Posterior cingulate gyrus (tissue), 11 donors: Measurements from ENCODE around the gene C9orf50.
A peak's percentile ranks its signal among the peaks of the same experiment; 100 is the strongest.
"Not testable (repeated sequence)": the region's sequence is repeated elsewhere in the genome, so short reads cannot be mapped to it uniquely, and the experiment has no call there.

ENCODE experiments used
- DNase-seq, 10 donors: peaks; one replicate each; pipeline versions ENCODE4 v3.0.0 to v3.0.0-alpha.2; 2020 to 2021; ENCODE audit warnings: mixed read lengths in 3 of 10
- intact Hi-C: fragments of 100-400 bp; cut with DNase I; formaldehyde crosslinking; loops from one replicate; pipeline ENCODE4 v1.15.1; 2023

The C9orf50 gene

GRCh38 chr9:129597355-129598088 is 23.4 kb downstream of the C9orf50 start:
- intact Hi-C loops = no loop called here

DNA sequence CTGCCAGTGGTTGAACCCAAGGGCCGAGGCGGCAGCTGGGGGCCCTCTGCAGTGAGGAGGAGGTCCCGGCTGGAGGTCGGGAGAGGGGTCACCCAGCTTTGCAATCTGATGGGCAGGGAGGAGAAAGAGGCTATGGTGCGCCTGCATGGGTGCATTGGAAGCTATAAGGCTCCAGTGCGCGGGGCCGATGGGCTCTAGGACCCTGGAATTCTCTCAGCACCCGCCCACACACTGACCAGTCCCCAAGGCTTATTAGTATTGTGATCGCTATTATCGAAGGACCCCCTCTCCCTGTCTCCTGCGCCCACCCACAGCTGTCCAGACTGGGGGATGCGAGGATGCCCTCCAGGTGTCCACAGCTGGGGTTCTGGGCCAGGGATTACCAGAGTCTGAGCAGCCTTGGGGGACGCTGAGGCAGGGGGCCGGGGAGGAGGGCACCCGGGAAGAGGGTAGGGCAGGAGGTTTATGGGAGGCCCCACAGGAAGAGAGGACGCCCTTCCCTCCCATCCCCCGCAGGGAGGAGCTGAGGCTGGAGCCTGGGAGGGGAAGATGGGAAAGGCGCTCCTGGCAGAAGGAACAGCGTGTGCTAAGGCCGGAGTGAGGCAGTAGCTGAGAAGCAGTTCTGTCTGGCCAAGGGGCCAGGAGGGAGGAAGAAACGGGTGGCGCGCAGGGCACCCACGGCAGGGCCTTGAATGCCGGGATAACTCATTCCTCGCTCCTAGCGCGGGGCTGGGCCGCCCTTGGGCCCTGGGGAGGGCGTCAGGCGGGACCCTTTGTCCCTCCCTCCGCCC is 24.2 kb downstream of the C9orf50 start:
- DNase-seq = no peak
- intact Hi-C loops = no loop called here

More at GRCh38 chr9:129597355-129598088, 23.4 kb downstream of the C9orf50 start:
- no peak for DNase-seq

DNA sequence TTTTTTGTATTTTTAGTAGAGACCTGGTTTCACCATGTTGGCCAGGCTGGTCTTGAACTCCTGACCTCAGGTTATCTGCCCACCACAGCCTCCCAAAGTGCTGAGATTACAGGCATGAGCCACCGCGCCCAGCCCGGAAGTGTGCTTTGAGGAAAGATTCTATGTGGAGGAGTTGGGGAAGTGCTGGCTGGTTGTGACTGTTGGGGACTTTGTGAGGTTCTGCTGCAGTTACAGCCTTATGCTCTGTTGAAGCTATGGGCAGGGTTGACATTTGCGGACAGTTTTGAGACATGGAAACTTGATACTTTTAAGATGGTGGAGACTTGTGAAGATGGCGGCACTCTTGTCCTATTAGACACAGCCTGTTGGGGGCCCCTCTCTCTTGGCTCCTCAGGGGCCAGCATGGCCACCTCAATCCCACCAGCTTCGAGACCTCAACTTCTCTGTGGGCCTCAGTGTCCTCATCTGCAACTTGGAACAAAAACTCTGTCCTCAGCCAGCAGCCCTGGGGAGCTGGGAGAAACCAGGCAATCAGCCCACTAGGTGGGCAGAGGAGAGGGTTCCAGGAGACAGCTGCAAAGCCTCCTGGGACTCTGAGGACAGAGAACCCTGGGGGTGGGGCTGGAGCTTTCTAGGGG is 24.9 kb downstream of the C9orf50 start:
- DNase-seq = no peak
- intact Hi-C loops = no loop called here

GRCh38 chr9:129595311-129595741 is 25.6 kb downstream of the C9orf50 start:
- DNase-seq = no peak
- intact Hi-C loops = no loop called here

GRCh38 chr9:129594632-129595031 is 26.3 kb downstream of the C9orf50 start:
- intact Hi-C loops = no loop called here
- DNase-seq = no peak

DNA sequence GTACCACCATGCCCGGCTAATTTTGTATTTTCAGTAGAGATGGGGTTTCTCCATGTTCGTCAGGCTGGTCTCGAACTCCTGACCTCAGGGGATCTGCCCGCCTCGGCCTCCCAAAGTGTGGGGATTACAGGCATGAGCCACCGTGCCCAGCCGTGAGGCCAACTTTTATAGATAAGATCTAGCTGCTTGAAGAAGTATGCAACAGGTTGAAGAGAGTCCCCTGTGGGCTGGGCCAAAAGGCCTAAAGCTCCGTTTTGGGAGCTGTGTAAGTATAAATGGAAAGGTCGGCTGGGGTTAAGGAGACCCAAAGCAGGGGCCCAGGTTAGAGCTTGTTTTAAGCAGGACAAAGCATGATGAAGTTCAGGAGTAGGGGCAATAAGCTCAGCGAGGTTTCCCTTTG is 28.1 kb downstream of the C9orf50 start:
- intact Hi-C loops, DNase-seq: not testable (repeated sequence)

DNA sequence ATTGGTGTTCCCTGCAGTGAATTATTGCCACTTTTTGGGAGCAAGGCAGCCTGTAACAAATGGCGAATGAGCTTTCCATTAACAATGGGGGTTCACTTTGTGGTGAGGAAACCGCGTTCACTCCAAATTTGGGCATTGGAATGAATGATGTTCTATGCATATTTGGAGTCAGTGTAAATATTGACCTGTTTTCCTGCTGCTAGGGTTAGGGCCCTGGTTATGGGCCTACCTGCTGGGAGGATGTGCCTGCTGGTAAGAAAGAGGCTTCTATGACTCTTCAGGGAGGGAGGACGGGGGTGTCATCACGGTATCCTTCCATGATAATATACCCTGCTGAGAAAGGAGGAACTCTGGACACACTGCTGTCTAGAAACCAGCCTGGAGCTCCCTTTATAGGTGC is 29.0 kb downstream of the C9orf50 start:
- intact Hi-C loops = no loop called here

DNA sequence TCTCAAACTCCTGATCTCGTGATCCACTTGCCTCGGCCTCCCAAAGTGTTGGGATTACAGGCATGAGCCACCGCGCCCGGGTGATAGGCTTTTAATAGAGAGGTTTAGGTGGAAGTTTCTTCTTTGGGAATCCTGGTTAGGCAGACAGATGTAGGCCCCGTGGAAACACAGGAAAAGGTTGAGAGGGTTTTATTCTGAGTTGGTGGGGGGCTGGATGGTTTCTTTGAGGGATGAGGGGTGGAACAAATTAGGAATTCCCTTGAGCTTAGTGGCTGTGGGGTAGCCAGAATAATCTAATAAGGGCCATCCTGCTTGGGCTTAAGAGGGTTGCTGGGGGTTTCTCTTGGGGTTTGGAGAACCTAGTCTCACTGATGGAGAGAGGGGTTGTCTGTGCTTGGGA is 30.4 kb downstream of the C9orf50 start:
- intact Hi-C loops = no loop called here
- no peak for DNase-seq

More for the DNA sequence above, 29.0 kb downstream of the C9orf50 start:
- no peak for DNase-seq

DNA sequence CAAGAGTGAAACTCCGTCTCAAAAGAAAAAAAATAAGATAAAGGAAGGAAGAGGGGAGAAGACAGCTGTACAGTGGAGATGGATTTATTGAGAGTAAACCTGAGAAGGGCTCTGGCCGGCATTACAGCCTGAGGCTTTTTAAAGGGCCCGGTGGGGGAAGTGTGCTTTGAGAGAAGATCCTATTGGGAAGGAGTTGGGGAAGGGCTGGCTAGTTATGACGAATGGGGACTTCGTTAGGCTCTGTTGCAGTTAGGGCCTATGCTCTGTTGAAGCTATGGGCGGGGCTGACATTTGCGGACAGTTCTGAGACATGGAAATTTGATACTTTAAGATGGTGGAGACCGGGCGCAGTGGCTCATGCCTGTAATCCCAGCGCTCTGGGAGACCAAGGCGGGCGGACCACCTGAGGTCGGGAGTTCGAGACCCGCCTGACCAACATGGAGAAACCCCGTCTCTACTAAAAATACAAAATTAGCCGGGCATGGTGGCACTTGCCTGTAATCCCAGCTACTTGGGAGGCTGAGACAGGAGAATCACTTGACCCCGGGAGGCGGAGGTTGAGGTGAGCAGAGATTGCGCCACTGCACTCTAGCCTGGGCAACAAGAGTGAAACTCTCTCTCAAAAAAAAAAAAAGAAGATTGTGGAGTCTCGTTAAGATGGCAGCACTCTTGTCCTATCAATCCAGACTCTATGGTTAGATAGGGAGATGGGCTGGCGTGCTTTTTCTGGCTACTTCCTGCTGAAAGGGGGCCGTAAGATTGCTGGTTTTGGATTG is 33.2 kb downstream of the C9orf50 start:
- DNase-seq = no peak
- intact Hi-C loops = no loop called here

- intact Hi-C loops = no loop called here
- DNase-seq = no peak
Measured at GRCh38 chr9:129586685-129587084, 34.2 kb downstream of the C9orf50 start.

- DNase-seq = no peak
- intact Hi-C loops = no loop called here
Measured at GRCh38 chr9:129586245-129586644, 34.7 kb downstream of the C9orf50 start.

DNA sequence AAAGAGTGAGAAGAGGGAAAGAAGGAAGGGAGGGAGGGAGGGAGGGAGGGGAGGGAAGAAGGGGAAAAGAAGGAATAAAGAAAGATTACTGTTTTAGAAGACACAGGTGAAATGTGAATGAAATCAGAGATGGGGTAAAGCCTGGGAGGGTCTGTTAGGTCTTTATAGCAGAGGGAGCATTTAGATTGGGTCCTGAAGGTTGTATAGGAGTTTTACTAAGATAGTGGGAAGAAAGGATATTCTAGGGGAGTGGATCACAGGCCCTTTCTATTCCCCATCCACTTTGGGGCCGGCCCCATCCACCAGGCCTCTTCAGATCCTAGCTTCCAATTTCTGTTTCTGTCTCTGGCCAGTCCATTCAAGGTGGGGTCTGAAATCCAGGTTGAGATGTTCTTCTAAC is 35.5 kb downstream of the C9orf50 start:
- DNase-seq = no peak
- intact Hi-C loops = no loop called here

DNA sequence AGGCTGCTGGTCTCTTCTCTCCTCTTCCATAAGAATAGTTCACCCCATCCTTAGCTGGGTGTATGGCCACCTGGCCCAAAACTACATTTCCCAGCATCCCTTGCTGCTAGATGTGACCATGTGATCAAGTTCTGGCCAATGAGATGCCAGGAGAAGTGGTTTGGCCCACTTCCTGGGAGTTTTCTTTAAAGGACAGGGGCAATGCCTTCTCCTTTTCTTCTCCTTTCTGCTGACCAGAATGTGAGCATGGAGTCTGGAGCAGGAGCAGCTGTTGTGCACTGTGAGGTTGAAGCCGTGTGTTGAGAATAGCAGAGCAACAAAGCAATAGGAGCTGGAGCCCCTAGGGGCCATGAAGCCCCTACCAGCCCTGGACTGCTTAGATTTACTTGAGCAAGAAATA is 36.8 kb downstream of the C9orf50 start:
- peak in 8 of 10 donors; percentile 41 to 94 (median 62) for DNase-seq
- intact Hi-C loops = no loop called here

DNA sequence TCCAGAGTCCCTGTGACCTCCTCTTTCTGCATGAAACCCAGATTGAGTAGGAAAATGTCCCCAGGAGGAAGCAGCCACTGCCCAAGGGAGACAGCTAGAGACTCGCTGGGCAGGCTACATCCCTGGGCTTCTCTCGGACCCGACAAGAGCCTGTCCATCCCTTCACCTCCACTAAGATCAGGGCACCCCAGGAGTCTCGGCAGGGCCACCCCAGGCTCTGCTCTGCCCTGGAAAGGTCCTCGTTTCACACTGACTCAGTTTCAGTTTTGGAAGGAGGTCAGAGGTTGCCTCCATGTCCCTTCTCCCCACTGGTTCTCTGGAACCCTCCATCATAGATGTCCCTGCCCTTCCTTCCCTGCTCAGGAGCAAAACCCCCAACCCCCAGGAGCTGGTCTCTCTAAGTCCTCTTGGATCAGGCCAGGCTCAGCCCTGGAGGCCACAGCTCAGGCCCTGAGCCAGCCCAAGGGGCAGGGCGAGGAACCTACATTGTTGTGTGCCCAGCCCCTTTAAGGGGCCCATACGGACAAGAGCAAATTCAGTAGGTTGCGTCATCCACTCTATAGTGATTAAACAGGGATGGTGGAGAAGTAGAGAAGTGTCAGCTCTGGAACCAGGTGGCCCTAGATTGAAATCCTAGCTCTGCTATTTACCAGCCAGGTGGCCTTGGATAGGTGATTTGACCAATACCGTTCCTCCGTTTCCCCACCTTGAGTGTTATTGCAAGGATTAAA is 37.4 kb downstream of the C9orf50 start:
- no peak for DNase-seq
- intact Hi-C loops = no loop called here

- DNase-seq = no peak
- intact Hi-C loops = no loop called here
Measured at GRCh38 chr9:129582855-129583254, 38.0 kb downstream of the C9orf50 start.

GRCh38 chr9:129581505-129582189 is 39.3 kb downstream of the C9orf50 start:
- intact Hi-C loops = no loop called here
- DNase-seq = no peak

GRCh38 chr9:129580211-129580915 is 40.5 kb downstream of the C9orf50 start:
- intact Hi-C loops = no loop called here
- no peak for DNase-seq

DNA sequence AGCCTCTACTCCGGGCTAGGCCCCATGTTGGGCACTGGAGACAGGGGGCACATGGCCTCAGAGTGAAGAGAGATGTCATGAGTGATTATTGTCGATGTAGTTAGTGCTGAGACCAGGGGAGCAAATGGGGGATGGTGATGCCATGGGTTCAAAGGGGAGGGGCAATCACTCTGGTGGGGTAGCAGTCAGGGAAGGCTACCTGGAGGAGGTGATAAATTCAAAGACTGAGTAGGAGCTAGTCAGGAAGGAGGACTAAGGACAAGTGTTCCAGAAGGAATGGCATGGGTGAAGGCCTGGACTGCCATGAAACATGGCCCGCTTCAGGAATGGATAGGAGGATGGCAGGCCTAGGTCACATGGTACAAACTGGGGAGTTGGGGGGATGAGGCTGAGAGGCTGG is 41.6 kb downstream of the C9orf50 start:
- intact Hi-C loops = no loop called here
- no peak for DNase-seq
